LNCaP clone FGC (cell line): ENCODE results near the gene COL10A1.

Experiments
- DNase-seq: peaks from one replicate; pipeline ENCODE4 v3.0.0-alpha.2; 2011; ENCODE audit warnings: low read depth
- H3K4me3 ChIP-seq: 2 replicates; pipeline ENCODE4 v1.5.1; 2011; ENCODE audit warnings: mild to moderate bottlenecking, low read depth, low read length, control low read depth
- CTCF ChIP-seq: IDR thresholded peaks from 2 replicates; pipeline ENCODE4 v1.5.1; 2012; ENCODE audit warnings: mild to moderate bottlenecking; ENCODE audit not compliant: control insufficient read depth, insufficient read depth; ENCODE audit errors: extremely low read depth

Gene COL10A1

DNA sequence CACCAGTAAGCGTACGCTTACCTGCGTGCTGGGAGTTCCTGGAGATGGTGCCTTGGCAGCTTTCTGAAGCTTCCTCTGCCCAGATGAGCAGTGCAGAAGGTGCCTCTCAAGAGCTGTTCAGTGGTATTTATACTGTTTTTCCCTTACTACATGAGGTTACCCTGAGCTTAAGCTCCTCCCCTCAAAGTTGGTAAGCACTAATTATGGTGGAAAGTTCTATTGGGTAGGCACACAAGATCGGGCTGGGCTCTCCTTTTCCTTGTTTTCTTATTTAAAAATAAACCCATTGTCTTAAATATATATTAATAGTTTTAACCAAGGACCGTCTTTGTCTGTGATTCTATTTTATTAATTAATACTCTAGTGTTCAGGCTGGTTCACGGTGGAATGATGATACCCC lies at the start of gene COL10A1:
Gene COL10A1, minus strand, starts transcription at position 101 of the 400 bp plus-strand sequence. CDS start 640 bp downstream, outside the sequence.
- no peak within 1 kb of the TSS for H3K4me3 ChIP-seq
- DNase-seq: no peak
- no peak for TF ChIP-seq CTCF

- no peak for TF ChIP-seq CTCF
- H3K4me3 ChIP-seq: no peak overlapping the region
- DNase-seq: no peak
Measured at GRCh38 chr6:116175344-116175743, 49.4 kb upstream of the COL10A1 start.

DNA sequence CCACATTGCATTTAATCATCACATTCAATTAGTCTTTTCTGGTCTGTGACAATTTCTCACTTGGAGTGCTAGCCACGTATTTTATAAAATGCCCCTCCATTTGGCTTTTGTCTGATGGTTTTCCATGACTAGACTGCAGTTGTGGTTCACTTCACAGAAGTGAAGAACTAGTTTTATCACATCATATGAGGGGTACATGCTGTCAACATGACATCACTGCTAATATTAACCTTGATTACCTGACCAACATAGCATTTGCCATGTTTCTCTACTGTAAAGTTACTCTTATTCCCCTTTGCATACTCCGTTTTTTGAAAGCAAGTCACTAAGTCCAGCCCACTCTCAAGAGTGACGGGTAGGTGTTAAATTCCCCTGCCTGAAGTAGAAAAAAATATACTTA lies 48.0 kb upstream of the COL10A1 start:
- TF ChIP-seq CTCF: no peak
- no peak overlapping the region for H3K4me3 ChIP-seq
- no peak for DNase-seq

GRCh38 chr6:116170358-116171057 lies 44.6 kb upstream of the COL10A1 start:
- DNase-seq: no peak
- no peak for TF ChIP-seq CTCF
- H3K4me3 ChIP-seq: no peak overlapping the region

GRCh38 chr6:116169880-116170279 lies 43.9 kb upstream of the COL10A1 start:
- no peak for TF ChIP-seq CTCF
- no peak for DNase-seq
- H3K4me3 ChIP-seq: no peak overlapping the region

DNA sequence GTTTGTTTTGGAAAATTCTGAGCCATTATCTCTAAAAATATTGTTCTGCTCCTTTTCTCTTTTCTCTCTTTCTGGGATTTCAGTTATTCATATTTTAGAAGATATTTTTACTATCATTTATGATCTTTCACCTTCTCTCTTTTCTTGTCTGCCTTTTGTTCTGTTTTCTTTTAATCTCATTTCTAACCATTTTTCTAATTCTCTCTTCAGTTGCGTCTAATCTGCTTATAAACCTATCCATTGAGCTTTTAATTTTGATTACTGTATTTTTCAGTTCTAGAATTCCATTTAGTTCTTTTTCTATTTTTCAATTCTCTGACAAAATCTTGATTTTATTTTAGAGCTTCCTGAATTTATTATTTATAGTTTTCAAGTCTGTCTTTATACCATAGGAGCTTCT lies 42.2 kb upstream of the COL10A1 start:
- H3K4me3 ChIP-seq: no peak overlapping the region
- no peak for DNase-seq
- no peak for TF ChIP-seq CTCF

DNA sequence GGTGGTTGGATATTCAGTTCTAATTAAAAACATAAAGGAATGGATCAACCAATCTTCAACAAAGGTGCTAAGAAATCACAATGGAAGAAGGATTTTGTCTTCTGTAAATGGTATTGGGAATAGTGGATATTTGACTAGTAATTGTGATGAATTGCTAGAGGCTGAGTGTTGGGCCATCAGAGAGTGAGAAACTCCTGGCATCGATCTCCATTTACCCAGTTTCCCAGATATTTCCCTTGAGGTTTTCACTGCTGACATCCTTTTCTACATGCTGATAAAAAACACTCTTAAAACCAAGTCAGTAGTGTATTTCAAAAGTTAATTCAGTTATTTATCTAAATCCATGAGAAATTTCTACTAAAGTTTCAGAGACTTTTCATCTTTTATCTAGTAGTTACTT lies 40.4 kb upstream of the COL10A1 start:
- no peak overlapping the region for H3K4me3 ChIP-seq
- no peak for TF ChIP-seq CTCF
- no peak for DNase-seq
